Measurements from ENCODE around the gene PSMA3. TPM values are rescaled to one million over a fixed set of nuclear protein-coding genes. Genes with fewer than 3 reads are reported as not detected.

The PSMA3 gene
- total and polyA plus RNA-seq, 7 donors: 136 to 466 (median 235) TPM

DNA sequence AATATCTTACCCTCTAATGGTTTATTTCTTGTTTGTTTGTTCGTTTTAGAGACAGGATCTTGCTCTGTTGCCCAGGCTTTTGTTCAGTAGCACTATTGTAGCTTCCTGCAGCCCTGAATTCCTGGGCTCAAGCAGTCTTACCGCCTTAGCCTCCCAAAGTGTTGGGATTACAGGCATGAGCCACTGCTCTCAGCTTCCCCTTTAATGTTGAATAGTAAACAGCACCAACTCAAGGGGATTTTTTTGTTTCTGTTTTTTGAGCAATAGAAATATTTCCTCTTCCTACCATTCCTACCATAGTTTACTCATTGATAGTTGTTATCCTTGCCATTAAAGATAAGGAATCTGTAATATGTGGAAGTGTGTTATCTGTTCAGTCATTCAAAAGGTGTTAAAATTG lies 64.4 kb downstream of the PSMA3 start:
- Histone ChIP-seq H3K4me3 (no peak overlapping the region), H3K36me3 (ENCODE audit: insufficient read depth in 1 of 2, low read depth in 1 of 2) (peaks cover 0 to 76% of the 10 kb centered on the region in 2 donors), H3K4me1 (no peaks in the 10 kb centered on the region), H3K9me3 (no peaks in the 10 kb centered on the region), H3K27me3 (ENCODE audit: insufficient read depth in 3 of 3, low read length in 2 of 3) (no peaks in the 10 kb centered on the region), H3K27ac (no peak overlapping the region)
- no peak for TF ChIP-seq CTCF (IDR thresholded peaks at IDR 0.05)
- ATAC-seq (no peak), DNase-seq (no peak)
- intact Hi-C loops (cut with DNase I): no loop called here
- WGBS, 3 donors: 85 to 91% (median 86%) methylated on average over 2 of the region's 2 CpGs

DNA sequence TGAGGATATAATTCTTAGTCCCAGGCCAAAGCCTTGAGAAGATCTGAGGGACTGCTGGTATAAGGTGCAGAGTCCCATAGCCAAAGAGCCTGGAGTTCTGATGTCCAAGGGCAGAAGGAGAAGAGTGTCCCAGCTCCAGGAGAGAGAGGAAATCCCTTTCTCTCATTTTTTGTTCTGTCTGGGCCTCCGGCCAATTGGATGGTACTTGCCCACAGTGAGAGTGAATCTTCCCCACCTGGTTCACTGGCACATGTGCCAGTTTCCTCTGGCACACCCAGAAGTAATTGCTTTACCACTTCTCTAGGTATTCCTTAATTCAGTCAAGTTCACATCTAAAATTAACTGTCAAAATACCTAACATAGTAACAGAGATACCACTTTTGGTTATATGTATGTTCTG lies 69.1 kb downstream of the PSMA3 start:
- H3K4me3 ChIP-seq: no peak overlapping the region

DNA sequence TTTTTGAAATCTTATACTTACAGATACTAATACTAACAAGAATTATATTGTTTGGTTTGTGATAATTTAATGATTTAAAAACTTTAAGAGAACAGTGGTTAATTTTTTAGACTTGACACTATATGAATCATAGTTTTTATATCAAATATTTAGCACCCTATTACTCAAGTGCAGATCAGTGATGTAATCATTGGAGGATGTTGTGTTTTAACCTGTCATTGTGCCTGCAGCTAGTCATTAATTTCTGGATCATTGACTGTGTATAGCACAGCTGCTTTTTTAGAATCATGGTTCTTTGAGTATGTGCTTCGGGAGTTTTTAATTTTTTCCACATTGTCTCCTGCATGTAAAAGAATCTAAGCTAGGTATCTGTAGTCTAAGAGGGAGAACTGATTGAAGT lies 71.0 kb downstream of the PSMA3 start:
- 91 to 93% (median 91%) methylated on average over 1 of the region's 1 CpG for WGBS, 3 donors
- Histone ChIP-seq H3K9me3 (no peaks in the 10 kb centered on the region), H3K27ac (no peak overlapping the region), H3K4me1 (no peaks in the 10 kb centered on the region), H3K4me3 (no peak overlapping the region), H3K36me3 (ENCODE audit: insufficient read depth in 1 of 2, low read depth in 1 of 2) (peaks cover 0 to 63% of the 10 kb centered on the region in 2 donors), H3K27me3 (ENCODE audit: insufficient read depth in 3 of 3, low read length in 2 of 3) (no peaks in the 10 kb centered on the region)
- TF ChIP-seq CTCF (IDR thresholded peaks at IDR 0.05): no peak
- intact Hi-C loops (cut with DNase I): no loop called here
- ATAC-seq (no peak), DNase-seq (no peak)

More for the DNA sequence above, 69.1 kb downstream of the PSMA3 start:
- no peaks in the 10 kb centered on the region for H3K4me1 ChIP-seq
- no peak for DNase-seq
- 68 to 91% (median 76%) methylated on average over 1 of the region's 1 CpG for WGBS, 3 donors
- H3K36me3 ChIP-seq (ENCODE audit: insufficient read depth in 1 of 2, low read depth in 1 of 2): peaks cover 0 to 55% of the 10 kb centered on the region in 2 donors
- no peaks in the 10 kb centered on the region for H3K27me3 ChIP-seq (ENCODE audit: insufficient read depth in 3 of 3, low read length in 2 of 3)
- intact Hi-C loops (cut with DNase I): no loop called here
- H3K9me3 ChIP-seq: no peaks in the 10 kb centered on the region
- TF ChIP-seq CTCF (IDR thresholded peaks at IDR 0.05): no peak
- H3K27ac ChIP-seq: no peak overlapping the region
- no peak for ATAC-seq

Other genes with a start within 250 kb of the PSMA3 start
- gene ARMH4, start 92.6 kb upstream of the PSMA3 start, total RNA-seq: 1 to 10 TPM in 1 of 4 donors, under 1 TPM in 3; 0.58 to 3.2 (median 0.85) TPM
- under 1 TPM; 0.17 to 0.74 (median 0.43) TPM for gene ARMH4, start 92.6 kb upstream of the PSMA3 start, polyA plus RNA-seq
- gene ACTR10, start 44.7 kb upstream of the PSMA3 start, total RNA-seq: 10 to 100 TPM; 41.2 to 67.1 (median 54.0) TPM
- 10 to 100 TPM; 56.5 to 69.0 (median 61.0) TPM for gene ACTR10, start 44.7 kb upstream of the PSMA3 start, polyA plus RNA-seq
- 10 to 100 TPM in 1 of 4 donors, 1 to 10 TPM in 3; 7.1 to 11.0 (median 8.3) TPM for gene ARID4A, start 53.7 kb downstream of the PSMA3 start, total RNA-seq
- 1 to 10 TPM; 1.7 to 8.1 (median 3.0) TPM for gene ARID4A, start 53.7 kb downstream of the PSMA3 start, polyA plus RNA-seq
- gene TOMM20L, start 151.1 kb downstream of the PSMA3 start, total RNA-seq: not detected
- not detected for gene TOMM20L, start 151.1 kb downstream of the PSMA3 start, polyA plus RNA-seq
- gene TIMM9, start 182.7 kb downstream of the PSMA3 start, total RNA-seq: 10 to 100 TPM; 44.2 to 55.6 (median 50.2) TPM
- 10 to 100 TPM; 47.4 to 87.8 (median 66.0) TPM for gene TIMM9, start 182.7 kb downstream of the PSMA3 start, polyA plus RNA-seq
- 10 to 100 TPM in 1 of 4 donors, 1 to 10 TPM in 3; 5.0 to 14.2 (median 8.3) TPM for gene KIAA0586, start 182.9 kb downstream of the PSMA3 start, total RNA-seq
- 1 to 10 TPM; 2.5 to 6.2 (median 2.6) TPM for gene KIAA0586, start 182.9 kb downstream of the PSMA3 start, polyA plus RNA-seq